GM19455 (cell line): ENCODE measurements around the gene VAV2.

Source experiments
- ATAC-seq: cut with Tn5 transposase; IDR thresholded peaks from one replicate; pipeline ENCODE4 v1.9.1; 2021; ENCODE audit not compliant: unreplicated experiment

The VAV2 gene

GRCh38 chr9:133787754-133788025 is 204.4 kb downstream of the VAV2 start:
- peak; percentile 62 for ATAC-seq

- ATAC-seq: no peak
Measured at GRCh38 chr9:133786907-133787753, 205.0 kb downstream of the VAV2 start.

DNA sequence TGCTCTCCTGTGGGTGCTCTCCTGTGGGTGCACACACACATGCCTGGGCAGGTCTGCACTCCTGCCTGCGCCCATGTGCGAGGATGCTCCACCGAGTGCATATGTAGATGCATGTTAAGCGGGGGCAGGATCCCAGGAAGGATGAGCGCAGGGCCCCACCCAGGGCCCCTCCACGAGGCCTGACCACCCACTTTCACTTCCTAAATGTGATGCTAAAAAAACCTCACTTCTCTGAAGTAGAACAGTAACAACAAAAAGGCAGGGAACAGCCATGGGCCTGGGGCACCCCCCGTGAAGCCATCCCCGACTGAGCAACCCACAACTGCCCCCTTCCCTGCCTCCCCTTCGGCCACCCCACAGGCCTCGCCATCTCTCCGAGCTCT is 205.8 kb downstream of the VAV2 start:
- no peak for ATAC-seq

DNA sequence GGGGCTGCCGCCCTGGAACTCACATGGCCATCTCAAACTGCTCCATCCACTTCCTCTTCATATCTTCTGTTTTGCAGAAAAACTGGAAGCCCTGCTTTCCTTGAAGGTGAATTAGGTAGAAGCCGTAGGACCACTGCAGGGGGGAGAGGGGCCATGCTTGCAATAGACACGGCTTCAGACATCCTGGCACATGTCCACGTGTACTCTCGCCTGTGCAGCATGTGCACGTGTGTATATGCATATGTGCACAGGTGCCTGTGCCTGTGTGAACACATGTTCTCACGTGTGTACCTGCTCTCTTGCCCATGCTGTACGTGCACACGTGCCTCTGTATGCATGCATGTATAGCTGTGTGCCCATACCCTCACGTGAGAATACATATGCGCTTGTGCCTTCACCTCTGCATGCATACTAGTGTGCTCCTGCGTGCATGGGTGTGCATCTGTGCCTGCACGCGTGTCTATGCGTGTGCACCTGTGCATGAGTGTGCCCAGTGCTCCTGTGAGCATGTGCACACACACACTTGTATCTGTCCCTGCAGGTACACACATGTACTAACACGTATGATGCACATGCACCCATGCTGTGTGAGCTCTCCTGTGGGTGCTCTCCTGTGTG is 206.3 kb downstream of the VAV2 start:
- no peak for ATAC-seq

GRCh38 chr9:133784731-133785561 is 207.2 kb downstream of the VAV2 start:
- no peak for ATAC-seq

- ATAC-seq: no peak
Measured at GRCh38 chr9:133783331-133783731, 208.8 kb downstream of the VAV2 start.

DNA sequence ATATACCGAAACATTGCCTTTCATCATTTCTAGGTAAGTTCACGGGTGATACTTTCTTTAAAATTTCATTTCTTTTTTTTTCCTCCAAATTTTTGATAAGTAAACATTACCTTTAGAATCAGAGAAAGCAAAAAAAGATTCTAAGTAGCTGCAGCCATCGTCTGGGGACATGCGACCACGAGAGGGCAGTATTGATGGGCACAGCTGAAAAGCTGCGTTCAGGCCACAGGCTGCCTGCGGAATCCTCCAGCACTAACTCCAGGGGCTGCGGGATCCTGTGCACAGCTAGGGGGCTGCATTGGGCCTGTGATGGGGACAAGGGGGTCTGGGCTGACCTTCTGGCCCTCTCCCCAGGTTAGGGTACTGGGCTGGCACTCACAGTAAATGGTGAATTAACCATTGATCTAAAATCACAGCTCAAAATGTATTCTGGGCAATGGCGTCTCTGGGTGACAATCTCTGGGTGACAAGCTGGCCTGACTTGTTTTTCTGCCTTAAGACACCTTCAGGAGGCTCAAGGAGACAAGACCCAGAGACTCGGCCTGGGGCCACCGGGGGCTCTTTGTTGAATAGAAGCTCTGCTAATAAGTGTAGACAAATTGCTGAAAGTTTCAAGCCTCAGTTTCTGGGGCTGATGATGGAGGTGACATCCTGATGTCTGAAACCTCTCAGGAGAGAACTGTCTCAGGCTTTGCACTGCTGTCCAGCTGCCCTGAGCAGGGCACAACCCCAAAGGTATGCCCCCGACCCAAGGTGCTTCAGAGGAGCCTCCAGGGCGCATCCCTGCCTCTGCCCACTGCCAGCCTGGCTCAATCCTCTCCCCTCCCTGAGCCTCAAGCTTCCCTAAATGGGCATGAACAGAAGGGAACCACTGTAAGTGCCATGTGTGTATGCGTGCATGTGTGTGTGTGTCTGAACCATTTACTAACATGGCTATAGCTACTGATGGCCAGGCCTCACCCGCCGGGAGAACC is 209.7 kb downstream of the VAV2 start:
- ATAC-seq: no peak

DNA sequence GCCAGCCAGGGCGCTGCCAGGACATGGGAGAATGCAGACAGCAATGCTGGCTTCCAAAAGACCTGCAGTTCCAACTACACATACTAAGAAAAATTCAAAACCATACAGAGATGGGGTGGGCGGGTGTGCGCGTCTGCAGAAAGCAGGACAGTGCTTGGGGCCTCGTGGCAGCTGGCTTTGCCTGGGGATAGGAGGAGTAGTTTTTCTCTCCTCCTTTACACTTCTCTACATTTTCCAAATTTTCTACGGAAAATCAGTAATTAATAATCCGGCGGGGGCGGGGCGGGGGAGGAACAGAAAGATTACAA is 210.3 kb downstream of the VAV2 start:
- no peak for ATAC-seq

GRCh38 chr9:133780962-133781827 is 210.9 kb downstream of the VAV2 start:
- no peak for ATAC-seq

DNA sequence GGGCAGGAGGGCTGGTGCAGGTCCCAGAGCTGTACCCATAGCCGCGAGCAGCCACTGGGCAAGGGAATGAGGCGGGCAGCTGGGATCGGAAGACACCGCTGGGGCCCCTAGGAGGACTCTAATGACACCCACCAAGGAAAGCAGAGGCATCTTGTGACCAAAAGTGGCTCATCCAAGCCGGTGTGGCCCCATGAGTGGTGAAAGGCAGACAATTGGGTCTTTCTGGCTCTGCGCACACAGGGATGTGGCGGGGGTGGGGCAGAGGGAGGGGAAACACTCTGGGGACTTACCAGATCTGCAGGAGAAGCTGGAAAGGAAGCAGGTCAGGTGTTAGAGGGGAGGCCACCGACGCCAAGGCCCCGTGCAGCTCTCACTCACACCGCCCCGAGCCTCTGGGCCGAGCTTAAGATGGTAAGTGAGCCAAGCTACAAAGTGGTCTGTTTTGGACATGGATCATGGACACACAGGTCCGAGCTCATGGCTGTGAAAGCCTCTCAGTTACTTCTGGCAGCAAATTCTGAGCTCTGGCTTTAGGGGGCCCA is 211.6 kb downstream of the VAV2 start:
- ATAC-seq: no peak

GRCh38 chr9:133779516-133780403 is 212.4 kb downstream of the VAV2 start:
- ATAC-seq: no peak

DNA sequence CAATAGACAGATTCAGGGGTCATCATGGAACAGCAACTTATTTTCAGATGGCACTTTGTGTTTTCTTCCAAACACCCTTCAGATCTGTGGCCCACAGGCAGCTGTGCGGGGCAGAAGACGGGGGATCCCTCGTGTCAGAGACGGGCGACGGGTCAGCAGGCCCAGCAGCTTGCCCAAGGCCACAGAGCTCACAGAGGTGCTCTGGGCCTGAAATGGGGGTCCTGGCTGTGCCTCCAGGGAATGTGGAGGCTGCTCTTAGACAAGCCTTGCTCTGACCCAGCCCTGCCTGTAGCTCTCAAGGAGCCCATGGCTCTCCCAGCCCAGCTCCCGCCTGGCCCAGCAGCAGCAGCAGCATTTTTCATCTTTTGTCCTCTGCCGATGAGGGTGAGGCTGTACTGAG is 213.0 kb downstream of the VAV2 start:
- ATAC-seq: no peak

DNA sequence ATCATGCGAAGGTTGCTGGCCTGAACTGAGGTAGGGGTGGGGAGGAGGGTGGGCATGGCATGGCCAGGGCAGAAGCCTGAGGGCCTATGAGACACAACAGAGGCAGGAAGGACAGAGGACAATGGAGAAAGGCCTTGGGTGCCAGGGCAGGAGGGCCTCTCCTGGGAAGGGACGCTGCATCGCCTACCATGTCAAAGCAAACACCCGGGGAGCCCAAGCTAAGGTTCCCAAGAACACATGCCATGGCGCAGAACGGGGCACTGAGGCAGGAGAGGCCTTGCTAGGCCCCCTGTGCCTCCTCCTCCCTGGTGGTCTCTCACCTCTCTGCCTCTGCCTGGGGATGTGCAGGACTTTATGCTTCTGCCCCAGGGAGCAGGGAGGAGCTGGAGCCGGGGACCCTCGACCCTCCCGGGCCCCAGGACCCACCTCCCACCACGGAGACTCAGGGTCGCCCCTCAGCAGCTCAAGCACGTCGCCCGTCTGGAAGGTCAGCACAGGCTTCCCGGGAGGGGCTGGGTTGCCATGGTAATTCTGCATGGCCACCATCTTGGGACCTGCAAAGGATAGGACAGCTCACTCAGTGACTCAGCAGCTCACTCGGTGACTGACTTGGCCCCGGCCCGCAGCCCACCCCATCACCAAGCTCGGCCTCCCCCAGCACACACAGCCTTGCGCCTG is 213.6 kb downstream of the VAV2 start:
- no peak for ATAC-seq

- ATAC-seq: no peak
Measured at GRCh38 chr9:133777871-133778270, 214.3 kb downstream of the VAV2 start.

GRCh38 chr9:133777068-133777791 is 214.9 kb downstream of the VAV2 start:
- ATAC-seq: no peak

GRCh38 chr9:133775951-133776905 is 215.9 kb downstream of the VAV2 start:
- ATAC-seq: no peak
